GM12874 (cell line): ENCODE measurements around the gene STARD8.

ENCODE experiments used
- TF ChIP-seq, protein P1 (sequence below): IDR thresholded peaks from 2 replicates; pipeline ENCODE4 v1.5.1; 2011; ENCODE audit warnings: low read depth, mild to moderate bottlenecking, control low read depth, low read length, moderate library complexity; ENCODE audit not compliant: insufficient read depth

The STARD8 gene

DNA sequence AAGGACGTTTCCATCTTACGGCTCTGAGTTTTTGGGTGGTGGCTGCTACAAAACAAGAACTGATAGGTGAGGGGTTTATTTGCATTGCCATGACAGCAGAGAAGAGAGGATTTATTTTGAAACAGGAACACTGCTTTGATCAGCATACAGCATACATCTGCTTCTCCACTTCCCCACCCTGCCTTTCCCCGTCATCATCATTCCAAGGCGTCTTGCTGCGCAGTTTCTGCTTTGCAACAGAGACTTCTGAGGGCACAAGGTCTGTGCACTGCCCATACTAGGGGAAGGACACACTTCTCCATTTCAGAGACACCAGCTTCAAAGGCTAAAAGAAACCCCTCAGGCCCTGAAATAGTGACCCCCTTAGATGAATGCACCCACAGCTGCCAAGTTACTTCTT lies 19.1 kb downstream of the STARD8 start:
- TF ChIP-seq, protein P1, sequence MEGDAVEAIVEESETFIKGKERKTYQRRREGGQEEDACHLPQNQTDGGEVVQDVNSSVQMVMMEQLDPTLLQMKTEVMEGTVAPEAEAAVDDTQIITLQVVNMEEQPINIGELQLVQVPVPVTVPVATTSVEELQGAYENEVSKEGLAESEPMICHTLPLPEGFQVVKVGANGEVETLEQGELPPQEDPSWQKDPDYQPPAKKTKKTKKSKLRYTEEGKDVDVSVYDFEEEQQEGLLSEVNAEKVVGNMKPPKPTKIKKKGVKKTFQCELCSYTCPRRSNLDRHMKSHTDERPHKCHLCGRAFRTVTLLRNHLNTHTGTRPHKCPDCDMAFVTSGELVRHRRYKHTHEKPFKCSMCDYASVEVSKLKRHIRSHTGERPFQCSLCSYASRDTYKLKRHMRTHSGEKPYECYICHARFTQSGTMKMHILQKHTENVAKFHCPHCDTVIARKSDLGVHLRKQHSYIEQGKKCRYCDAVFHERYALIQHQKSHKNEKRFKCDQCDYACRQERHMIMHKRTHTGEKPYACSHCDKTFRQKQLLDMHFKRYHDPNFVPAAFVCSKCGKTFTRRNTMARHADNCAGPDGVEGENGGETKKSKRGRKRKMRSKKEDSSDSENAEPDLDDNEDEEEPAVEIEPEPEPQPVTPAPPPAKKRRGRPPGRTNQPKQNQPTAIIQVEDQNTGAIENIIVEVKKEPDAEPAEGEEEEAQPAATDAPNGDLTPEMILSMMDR: no peak

DNA sequence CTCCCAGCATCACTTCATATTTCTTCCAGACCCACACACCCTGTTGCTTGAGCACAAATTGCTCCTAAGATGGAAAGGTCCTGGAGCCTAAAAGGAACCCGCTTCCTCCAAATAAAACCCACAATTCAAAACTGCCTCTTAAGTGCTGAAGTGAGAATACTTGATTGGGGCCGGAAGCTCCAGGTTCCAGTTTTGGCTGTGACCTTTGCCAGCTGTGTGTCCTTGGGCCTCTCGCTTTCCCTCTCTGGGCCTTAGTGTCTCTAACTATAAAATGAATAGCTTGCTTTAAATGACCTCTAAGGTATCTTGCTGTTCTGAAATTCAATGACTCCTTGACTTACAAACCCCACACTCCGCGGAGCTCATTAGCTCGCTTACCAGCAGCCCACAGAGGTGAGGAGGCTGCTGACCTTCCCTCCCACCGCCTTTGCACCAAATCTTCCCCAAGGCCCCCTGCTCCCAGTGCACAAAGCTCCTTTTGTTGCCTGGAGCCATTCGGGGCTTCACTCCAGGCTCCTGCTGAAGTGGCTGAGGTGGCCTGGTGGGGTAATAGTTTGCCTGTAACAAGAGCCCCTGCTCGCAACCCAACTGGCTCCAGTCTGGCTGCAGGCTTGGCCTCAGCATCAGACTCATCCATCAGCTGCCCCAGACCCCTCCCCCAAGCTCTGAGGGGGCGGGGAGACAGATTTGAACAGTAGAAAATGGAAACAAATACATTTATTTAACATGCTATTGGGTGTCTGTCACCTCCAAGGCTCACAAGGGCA lies 21.8 kb downstream of the STARD8 start:
- TF ChIP-seq, protein P1: no peak

DNA sequence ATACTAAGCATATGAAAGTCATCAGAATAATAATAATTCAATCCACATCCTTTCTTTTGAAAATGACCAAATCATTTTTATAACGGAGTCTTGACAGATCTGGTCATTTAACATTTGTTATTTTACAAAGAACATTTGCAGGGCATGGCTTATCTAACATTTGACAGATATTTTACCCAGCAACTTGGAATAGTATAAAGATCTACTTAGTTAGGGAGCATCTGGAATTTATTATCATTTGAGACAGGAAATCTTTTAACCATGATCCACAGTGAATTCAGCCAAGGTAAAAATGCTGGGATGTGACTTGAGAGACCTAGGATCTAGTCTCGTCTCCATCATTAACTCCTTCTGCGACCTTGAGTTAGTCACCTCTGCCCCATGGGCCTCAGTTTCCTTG lies 22.4 kb downstream of the STARD8 start:
- TF ChIP-seq, protein P1: no peak

DNA sequence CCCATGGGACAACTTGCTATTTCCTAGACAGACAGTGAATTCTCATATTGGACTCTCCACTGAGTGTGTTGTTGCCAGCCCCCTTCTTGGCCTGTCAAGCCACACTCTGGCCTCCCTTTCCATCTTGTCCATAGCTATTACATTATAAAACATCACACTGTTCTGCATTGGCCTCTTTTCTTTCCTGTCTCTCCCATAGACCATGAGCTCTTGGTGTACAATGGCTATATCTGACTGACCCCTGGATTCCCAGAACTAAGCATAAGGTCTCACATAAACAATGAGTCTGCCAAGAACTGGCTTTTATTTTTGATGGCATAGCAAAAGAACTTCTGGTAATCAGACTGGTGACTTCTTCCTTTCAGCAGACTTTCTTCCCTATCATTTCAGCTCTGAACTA lies 23.8 kb downstream of the STARD8 start:
- TF ChIP-seq, protein P1: no peak

DNA sequence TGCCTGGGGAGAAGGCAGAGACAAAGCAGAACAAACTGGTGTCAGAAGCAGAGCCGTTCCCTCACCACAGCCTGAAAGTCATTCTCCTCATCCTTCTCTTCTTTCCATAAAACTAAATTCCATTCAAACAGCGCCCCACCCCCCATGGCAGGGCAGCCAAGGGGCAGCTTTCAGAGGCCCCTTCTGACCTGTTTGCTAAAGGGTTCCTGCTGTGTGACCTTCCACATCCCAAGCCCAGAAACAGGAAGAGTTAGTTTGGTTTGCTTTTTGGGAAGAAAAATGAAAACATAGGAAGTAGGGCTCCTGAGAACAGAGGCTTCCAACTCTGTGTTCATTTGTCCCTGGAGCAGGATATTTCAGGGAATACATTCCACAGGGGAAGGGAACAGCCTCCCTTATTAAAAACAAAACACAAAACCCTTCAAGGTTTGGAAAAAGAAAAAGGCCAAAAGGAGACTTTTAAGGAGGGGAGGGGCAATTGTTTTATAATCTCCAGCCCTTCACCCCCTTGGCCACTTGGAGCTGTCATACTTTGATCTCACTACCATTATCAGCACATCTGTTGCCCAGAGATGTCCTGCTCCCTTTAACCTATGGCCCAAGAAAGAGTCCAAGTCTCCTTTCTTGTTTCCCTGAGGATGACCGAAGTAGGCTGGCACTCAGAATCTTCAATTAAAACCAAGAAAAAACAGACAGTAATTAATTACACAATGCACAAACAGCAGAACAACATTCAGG lies 25.3 kb downstream of the STARD8 start:
- TF ChIP-seq, protein P1: no peak

DNA sequence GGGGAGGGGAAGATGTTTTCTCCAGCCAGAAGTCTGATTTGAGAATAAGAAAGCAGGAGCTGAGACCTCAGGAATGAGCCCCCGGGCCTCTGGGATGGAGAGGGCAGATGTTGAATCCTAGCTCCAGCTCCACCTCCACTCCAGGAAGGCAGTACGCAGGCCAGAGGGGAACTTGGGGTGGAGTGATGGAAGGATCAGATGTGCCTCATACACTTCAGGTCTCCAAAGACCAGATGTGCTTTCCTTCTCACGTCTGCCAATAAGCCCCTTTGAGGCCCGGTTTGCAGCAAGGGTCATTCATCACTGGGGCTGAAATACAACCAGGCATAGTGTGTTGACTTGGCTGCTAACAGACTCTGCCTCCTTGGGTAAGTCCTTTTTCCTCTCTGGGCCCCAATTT lies 28.1 kb downstream of the STARD8 start:
- TF ChIP-seq, protein P1: no peak

DNA sequence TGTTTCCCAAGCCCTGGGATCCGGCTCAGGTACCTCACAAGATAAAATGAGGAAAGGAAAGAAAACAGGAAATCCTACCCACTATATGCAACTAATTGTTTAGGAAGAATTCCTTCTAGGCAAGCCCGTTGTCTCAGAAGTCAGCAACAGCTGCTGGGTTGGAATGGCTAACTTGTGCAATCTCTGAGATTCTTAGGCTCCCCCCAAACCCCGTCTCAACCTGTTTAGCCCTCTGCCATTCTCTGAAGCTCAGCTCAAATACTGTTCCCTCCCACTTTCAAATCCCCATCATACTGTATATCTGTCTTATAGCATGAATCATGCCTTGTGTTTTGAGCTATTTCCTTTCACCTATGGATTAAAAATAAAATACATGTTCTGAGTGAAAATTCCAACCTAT lies 28.9 kb downstream of the STARD8 start:
- TF ChIP-seq, protein P1: no peak
